IMR-90 (cell line): ENCODE data around the gene SLC5A10. TPM values are rescaled to one million over a fixed set of nuclear protein-coding genes. Genes with fewer than 3 reads are reported as not detected.

Experiments used
- ATAC-seq: fragments of 200-7000 bp; cut with Tn5 transposase; 2 replicates; pipeline ENCODE4 v1.9.1; 2020; ENCODE audit warnings: low read depth, mild to moderate bottlenecking, moderate library complexity
- BruUV-seq: library from RNA; stranded (reverse); fragments of 400-500 nt; replicated peaks from 2 replicates; lab custom pipeline; 2021; lab: Mats Ljungman, UMichigan
- CTCF ChIA-PET: fragments of 300-600 bp; formaldehyde crosslinking; extraction: SDS; loops from one replicate; lab custom pipeline; 2021; ENCODE audit warnings: antibody characterized with exemption; lab: Yijun Ruan, JAX
- POLR2A ChIA-PET: fragments of 300-600 bp; sonication (Branson Sonifier 250); formaldehyde crosslinking; loops from one replicate; lab custom pipeline; 2022; ENCODE audit warnings: antibody characterized with exemption; ENCODE audit not compliant: unreplicated experiment; lab: Charles Lee
- DNase-seq: peaks from one replicate; pipeline ENCODE4 v3.0.0; 2013
- H2AFZ ChIP-seq: replicated peaks from 2 replicates; pipeline ENCODE3; 2013; ENCODE audit warnings: low read length, mild to moderate bottlenecking; ENCODE audit not compliant: poor library complexity
- H2AK5ac ChIP-seq: 2 replicates; pipeline ENCODE4 v1.6.1; 2013; ENCODE audit warnings: low read depth, low read length, inconsistent platforms
- H2AK9ac ChIP-seq: replicated peaks from 2 replicates; pipeline ENCODE3; 2013; ENCODE audit warnings: mild to moderate bottlenecking, low read depth, low read length, moderate library complexity; ENCODE audit not compliant: poor library complexity
- H2BK120ac ChIP-seq: 2 replicates; pipeline ENCODE4 v1.6.1; 2013; ENCODE audit warnings: low read depth, low read length, inconsistent platforms
- H2BK15ac ChIP-seq: 3 replicates; pipeline ENCODE4 v1.6.1; 2013; ENCODE audit warnings: low read depth, low read length, inconsistent platforms
- H2BK20ac ChIP-seq: 2 replicates; pipeline ENCODE4 v1.6.1; 2013; ENCODE audit warnings: low read depth, mild to moderate bottlenecking, inconsistent platforms, low read length, moderate library complexity
- H2BK5ac ChIP-seq: 2 replicates; pipeline ENCODE4 v1.6.1; 2013; ENCODE audit warnings: mild to moderate bottlenecking, low read depth, low read length, inconsistent platforms; ENCODE audit not compliant: poor library complexity, severe bottlenecking
- H3K14ac ChIP-seq: replicated peaks from 2 replicates; pipeline ENCODE4 v1.6.1; 2013; ENCODE audit warnings: low read depth, low read length, inconsistent platforms
- H3K18ac ChIP-seq: 2 replicates; pipeline ENCODE4 v1.6.1; 2013; ENCODE audit warnings: low read depth, low read length, control low read depth
- H3K23ac ChIP-seq: 2 replicates; pipeline ENCODE4 v1.6.1; 2013; ENCODE audit warnings: low read depth, low read length, inconsistent platforms
- H3K27ac ChIP-seq: 2 replicates; pipeline ENCODE4 v1.5.1; 2013; ENCODE audit warnings: mild to moderate bottlenecking, control low read depth, low read length; ENCODE audit not compliant: insufficient read depth
- H3K27me3 ChIP-seq: 2 replicates; pipeline ENCODE4 v1.6.1; 2013; ENCODE audit warnings: low read length; ENCODE audit not compliant: control insufficient read depth, insufficient read depth
- H3K36me3 ChIP-seq: 2 replicates; pipeline ENCODE4 v1.6.1; 2013; ENCODE audit warnings: low read length, mixed read lengths; ENCODE audit not compliant: control insufficient read depth, insufficient read depth
- H3K4ac ChIP-seq: 2 replicates; pipeline ENCODE4 v1.6.1; 2013; ENCODE audit warnings: low read depth, low read length, inconsistent platforms
- H3K4me1 ChIP-seq: 2 replicates; pipeline ENCODE4 v1.6.1; 2013; ENCODE audit warnings: low read length, mixed read lengths; ENCODE audit not compliant: control insufficient read depth, insufficient read depth
- H3K4me2 ChIP-seq: 2 replicates; pipeline ENCODE4 v1.6.1; 2013; ENCODE audit warnings: low read depth, mild to moderate bottlenecking, control low read depth, low read length, moderate library complexity
- H3K4me3 ChIP-seq: 2 replicates; pipeline ENCODE4 v1.5.1; 2013; ENCODE audit warnings: low read depth, mild to moderate bottlenecking, control low read depth, low read length, moderate library complexity; ENCODE audit not compliant: insufficient read depth
- H3K56ac ChIP-seq: 2 replicates; pipeline ENCODE4 v1.6.1; 2013; ENCODE audit warnings: low read length, inconsistent platforms; ENCODE audit not compliant: insufficient read depth; ENCODE audit errors: extremely low read depth
- H3K79me1 ChIP-seq, 2 experiments: 2 replicates each; pipeline ENCODE4 v1.6.1; 2013; ENCODE audit warnings: low read length in 2 of 2, inconsistent platforms in 1 of 2, low read depth in 1 of 2
- H3K9ac ChIP-seq: 2 replicates; pipeline ENCODE4 v1.6.1; 2013; ENCODE audit warnings: low read depth, low read length, control low read depth
- H3K9me1 ChIP-seq: 2 replicates; pipeline ENCODE4 v1.6.1; 2013; ENCODE audit warnings: low read length, inconsistent platforms; ENCODE audit not compliant: insufficient read depth
- H3K9me3 ChIP-seq: 2 replicates; pipeline ENCODE4 v1.6.1; 2013; ENCODE audit warnings: low read length; ENCODE audit not compliant: control insufficient read depth, insufficient read depth
- H4K20me1 ChIP-seq: 2 replicates; pipeline ENCODE4 v1.6.1; 2013; ENCODE audit warnings: low read length, inconsistent platforms; ENCODE audit not compliant: insufficient read depth
- H4K5ac ChIP-seq: 2 replicates; pipeline ENCODE4 v1.6.1; 2013; ENCODE audit warnings: mild to moderate bottlenecking, low read depth, low read length, control low read depth
- H4K8ac ChIP-seq, 2 experiments: 2 replicates each; pipeline ENCODE4 v1.6.1; 2013; ENCODE audit warnings: low read depth in 2 of 2, low read length in 2 of 2, control low read depth in 1 of 2, inconsistent platforms in 1 of 2
- H4K91ac ChIP-seq: 2 replicates; pipeline ENCODE4 v1.6.1; 2013; ENCODE audit warnings: low read depth, low read length, inconsistent platforms; ENCODE audit not compliant: insufficient read depth
- BHLHE40 ChIP-seq: fragments of 150-350 bp; IDR thresholded peaks from 2 replicates; pipeline ENCODE4 v1.6.1; 2016; ENCODE audit warnings: mild to moderate bottlenecking, low read depth, low read length
- CEBPB ChIP-seq: IDR thresholded peaks from 2 replicates; pipeline ENCODE4 v1.6.1; 2012; ENCODE audit warnings: low read depth, low read length, improper control_type of control experiment
- CHD1 ChIP-seq: IDR thresholded peaks from 2 replicates; pipeline ENCODE4 v1.6.1; 2012; ENCODE audit warnings: low read depth, low read length, improper control_type of control experiment
- CTCF ChIP-seq: conservative IDR thresholded peaks from 2 replicates; pipeline ENCODE4 v1.5.1; 2012; ENCODE audit warnings: mild to moderate bottlenecking, low read depth, low read length, improper control_type of control experiment
- ELK1 ChIP-seq: fragments of 150-350 bp; IDR thresholded peaks from 2 replicates; pipeline ENCODE4 v1.6.1; 2016; ENCODE audit warnings: low read depth, mild to moderate bottlenecking, low read length, moderate library complexity, borderline replicate concordance
- FOS ChIP-seq: fragments of 150-350 bp; IDR thresholded peaks from 2 replicates; pipeline ENCODE4 v1.6.1; 2016; ENCODE audit warnings: low read depth, low read length
- MAFK ChIP-seq: IDR thresholded peaks from 2 replicates; pipeline ENCODE4 v1.6.1; 2012; ENCODE audit warnings: low read depth, low read length, improper control_type of control experiment
- MAZ ChIP-seq: IDR thresholded peaks from 2 replicates; pipeline ENCODE4 v1.6.1; 2012; ENCODE audit warnings: low read depth, mild to moderate bottlenecking, low read length, improper control_type of control experiment, moderate library complexity, borderline replicate concordance
- MXI1 ChIP-seq: IDR thresholded peaks from 2 replicates; pipeline ENCODE4 v1.6.1; 2012; ENCODE audit warnings: low read depth, mild to moderate bottlenecking, low read length, moderate library complexity, borderline replicate concordance
- NFE2L2 ChIP-seq: fragments of 150-350 bp; IDR thresholded peaks from 2 replicates; pipeline ENCODE4 v1.6.1; 2016; ENCODE audit warnings: low read depth, mild to moderate bottlenecking, low read length
- POLR2A ChIP-seq: IDR thresholded peaks from 2 replicates; pipeline ENCODE4 v1.6.1; 2012; ENCODE audit warnings: mild to moderate bottlenecking, low read depth, low read length
- RAD21 ChIP-seq: IDR thresholded peaks from 2 replicates; pipeline ENCODE4 v1.6.1; 2012; ENCODE audit warnings: low read length, improper control_type of control experiment
- RCOR1 ChIP-seq: IDR thresholded peaks from 2 replicates; pipeline ENCODE4 v1.6.1; 2012; ENCODE audit warnings: mild to moderate bottlenecking, low read length, improper control_type of control experiment; ENCODE audit not compliant: insufficient replicate concordance
- RFX5 ChIP-seq: IDR thresholded peaks from 2 replicates; pipeline ENCODE4 v1.8.0; 2012; ENCODE audit warnings: low read depth, mild to moderate bottlenecking, low read length, moderate library complexity
- SMC3 ChIP-seq: fragments of 150-350 bp; IDR thresholded peaks from 2 replicates; pipeline ENCODE4 v1.6.1; 2016; ENCODE audit warnings: low read depth, mild to moderate bottlenecking, antibody characterized with exemption, low read length, moderate library complexity
- USF2 ChIP-seq: fragments of 150-350 bp; IDR thresholded peaks from 2 replicates; pipeline ENCODE4 v1.6.1; 2017; ENCODE audit warnings: mild to moderate bottlenecking, antibody characterized with exemption, low read length, low read depth
- WGBS, 2 experiments: methylation state at CpG; one replicate each; pipeline versions ENCODE4 v1.1.5 to v1.1.7; 2013; ENCODE audit warnings: missing lambda C conversion rate in 2 of 2; ENCODE audit not compliant: insufficient read length in 1 of 2; ENCODE audit errors: extremely low coverage in 2 of 2; 5-methylcytosine and 5-hydroxymethylcytosine counted together
- dilution Hi-C: fragments of 300-500 bp; cut with HindIII; formaldehyde crosslinking; loops from one replicate; pipeline ENCODE4 v1.14.3; 2018; ENCODE audit warnings: low sequenced_read_pairs; ENCODE audit not compliant: unreplicated experiment
- in situ Hi-C: fragments of 300-500 bp; cut with MboI; formaldehyde crosslinking; loops from 3 replicates; pipeline ENCODE4 v1.14.3; 2019; ENCODE audit warnings: low sequenced_read_pairs, inconsistent platforms, mixed read lengths
- intact Hi-C: fragments of 100-400 bp; cut with micrococcal nuclease; formaldehyde crosslinking; loops from 2 replicates; pipeline ENCODE4 v1.10.0; 2022
- polyA plus RNA-seq, 3 experiments: library from polyadenylated mRNA; depleted of rRNA; stranded (reverse); fragments of >200 nt; gene quantifications; 2 replicates each; pipeline ENCODE4 v1.2.3, GENCODE V29; 2012; ENCODE audit warnings: low replicate concordance in 1 of 3
- total RNA-seq: library from RNA; depleted of rRNA; stranded (reverse); fragments of >200 nt; gene quantifications from 2 replicates; pipeline ENCODE4 v1.2.3, GENCODE V29; 2012

The SLC5A10 gene
- total and polyA plus RNA-seq, 2 of the 4 experiments (the other 2 are of a cell fraction), result not detected

- Histone ChIP-seq H3K27ac (peak overlapping the region; percentile 63), H4K20me1 (peaks cover 43% of the 10 kb centered on the region), H2AFZ (no peak overlapping the region)
Observed at GRCh38 chr17:18994631-18995030, 42.7 kb downstream of the SLC5A10 start.

More at GRCh38 chr17:18994631-18995030, 42.7 kb downstream of the SLC5A10 start:
- peaks cover 20 to 88% of the 10 kb centered on the region in 2 experiments; a peak in 3 of 4 replicates for H3K79me1 ChIP-seq
- H2BK5ac ChIP-seq, result peak overlapping the region; percentile 33
- peak overlapping the region; percentile 38; the same call in 1 of the 2 replicates for H3K4me2 ChIP-seq
- ATAC-seq (peak; percentile 17; the same call in 1 of the 2 replicates), DNase-seq (peak; percentile 23)
- dilution Hi-C loops, result no loop called here
- no peak overlapping the region; the same call in 1 of the 2 replicates for H4K91ac ChIP-seq
- in situ Hi-C loops, result no loop called here
- peak overlapping the region; percentile 45; the same call in 1 of the 2 replicates for H3K18ac ChIP-seq
- H2AK5ac ChIP-seq, result peak overlapping the region; percentile 49; the same call in 1 of the 2 replicates
- H3K4me1 ChIP-seq, result peaks cover 10% of the 10 kb centered on the region
- H3K56ac ChIP-seq, result no peak overlapping the region; the same call in 1 of the 2 replicates
- H3K27me3 ChIP-seq, result no peaks in the 10 kb centered on the region
- H3K4ac ChIP-seq, result 0 out of 2 replicates have a peak overlapping the region, but pooled peaks have one; percentile 4
- ChIA-PET POLR2A (no interaction called here), CTCF (no interaction called here)
- 0 out of 2 replicates have a peak overlapping the region, but pooled peaks have one; percentile 5 for H2BK20ac ChIP-seq
- peaks cover 6% of the 10 kb centered on the region for H3K9me3 ChIP-seq
- BruUV-seq, result no TSS peak
- H3K23ac ChIP-seq, result peak overlapping the region; percentile 46; the same call in 1 of the 2 replicates
- H2BK15ac ChIP-seq, result no peak overlapping the region
- H2BK120ac ChIP-seq, result peak overlapping the region; percentile 30; the same call in 1 of the 2 replicates
- H4K5ac ChIP-seq, result no peak overlapping the region; the same call in 1 of the 2 replicates
- no CpG with 5 or more reads among the region's 1 CpG for WGBS, 2 experiments
- no peak for TF ChIP-seq MXI1
- no peak for TF ChIP-seq SMC3
- TF ChIP-seq RCOR1, result no peak
- no peak for TF ChIP-seq RAD21
- TF ChIP-seq USF2, result no peak
- TF ChIP-seq CEBPB, result no peak
- TF ChIP-seq CTCF, result no peak
- no peak for TF ChIP-seq ELK1
- no peak for TF ChIP-seq RFX5
- no peak for TF ChIP-seq NFE2L2
- no peak for TF ChIP-seq MAZ
- TF ChIP-seq POLR2A, result no peak
- no peak for TF ChIP-seq FOS
- no peak for TF ChIP-seq BHLHE40
- no peak for TF ChIP-seq CHD1
- TF ChIP-seq MAFK, result no peak
- peak overlapping the region; percentile 38 to 71; a peak in 2 of 4 replicates for H4K8ac ChIP-seq
- peaks cover 4% of the 10 kb centered on the region for H3K9me1 ChIP-seq
- H2AK9ac ChIP-seq, result no peak overlapping the region
- peaks cover 14% of the 10 kb centered on the region for H3K36me3 ChIP-seq
- H3K4me3 ChIP-seq, result no peak overlapping the region
- H3K9ac ChIP-seq, result no peak overlapping the region; the same call in 1 of the 2 replicates
- intact Hi-C loops, result no loop called here
- peak overlapping the region; percentile 54; the same call in 1 of the 2 replicates for H3K14ac ChIP-seq
